Measurements from ENCODE around the gene IKBKG. TPM values are rescaled to one million over a fixed set of nuclear protein-coding genes. Genes with fewer than 3 reads are reported as not detected.
A peak's percentile ranks its signal among the peaks of the same experiment; 100 is the strongest.

IKBKG gene
- total and polyA plus RNA-seq, 2 of the 8 experiments (the other 6 are each of a cell fraction or from before 2014, with no cell fraction given): 17.5 to 18.1 TPM

DNA sequence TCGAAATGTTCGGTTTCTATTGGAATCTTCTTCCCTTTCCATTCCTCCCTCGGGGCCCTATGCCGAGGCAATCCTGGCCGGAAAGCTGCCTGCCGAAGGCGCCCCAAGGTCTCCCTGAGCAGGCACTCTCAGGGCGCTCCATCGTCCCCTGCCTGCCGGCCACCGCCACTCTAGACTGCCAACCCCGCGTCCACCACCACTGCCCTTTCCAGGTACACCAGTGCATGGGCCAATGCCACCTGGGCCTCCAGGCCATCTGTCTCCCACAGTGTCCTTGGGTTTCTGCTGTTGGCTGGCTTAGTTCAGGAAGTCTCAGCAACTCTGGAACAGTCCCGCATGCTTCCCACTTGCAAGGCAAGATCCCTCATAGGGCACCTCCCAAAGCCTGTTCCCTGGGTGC lies 52.1 kb downstream of the IKBKG start:
- Histone ChIP-seq H3K23me2 (ENCODE audit: low read depth, low read length) (no peaks in the 10 kb centered on the region), H2BK15ac (ENCODE audit: low read length) (no peak overlapping the region), H3K79me1 (ENCODE audit: low read depth, low read length) (no peaks in the 10 kb centered on the region), H3K56ac (replicated peaks; ENCODE audit: insufficient read length, low read depth, low read length) (no peak overlapping the region), H3K4me1 (replicated peaks in 1 of 4; ENCODE audit: control insufficient read depth in 3 of 4, insufficient read depth in 4 of 4, low read length in 3 of 4) (peaks cover 0 to 10% (median 0%) of the 10 kb centered on the region in 4 experiments; a peak in 4 of 7 replicates), H3K4me3 (ENCODE audit: extremely low read depth in 1 of 4, insufficient read depth in 2 of 4, low read depth in 3 of 4, low read length in 4 of 4) (no peak overlapping the region), H3K9ac (replicated peaks in 1 of 4; ENCODE audit: extremely low read depth in 1 of 4, low read depth in 3 of 4, low read length in 3 of 4) (no peak overlapping the region), H3K14ac (ENCODE audit: insufficient read length) (no peak overlapping the region), H3K4me2 (ENCODE audit: insufficient read depth in 1 of 2, low read depth in 2 of 2, low read length in 2 of 2) (no peak overlapping the region), H2BK120ac (replicated peaks; ENCODE audit: low read depth, low read length) (no peak overlapping the region), H4K8ac (ENCODE audit: extremely low read depth, insufficient read depth, low read length) (no peak overlapping the region; the same call in 1 of the 2 replicates), H2BK5ac (ENCODE audit: low read depth, low read length) (no peak overlapping the region), H3K4ac (replicated peaks; ENCODE audit: insufficient read length, low read depth, low read length) (no peak overlapping the region), H2BK12ac (ENCODE audit: low read depth, low read length) (peak overlapping the region; percentile 27; the same call in 1 of the 2 replicates), H3K27me3 (replicated peaks in 1 of 4; ENCODE audit: control insufficient read depth in 3 of 4, extremely low read depth in 1 of 4, insufficient read depth in 3 of 4, low read length in 3 of 4) (no peaks in the 10 kb centered on the region), H3K23ac (ENCODE audit: insufficient read length) (no peak overlapping the region), H3K9me3 (ENCODE audit: insufficient read depth in 2 of 2, low read depth in 1 of 2, low read length in 1 of 2) (peaks cover 3 to 8% of the 10 kb centered on the region in 2 experiments), H4K20me1 (replicated peaks in 1 of 2; ENCODE audit: control insufficient read depth in 1 of 2, insufficient read depth in 2 of 2, low read length in 2 of 2) (no peaks in the 10 kb centered on the region), H3K18ac (ENCODE audit: extremely low read depth, low read length) (no peak overlapping the region), H4K91ac (replicated peaks; ENCODE audit: insufficient read length, low read length) (no peak overlapping the region), H2AFZ (ENCODE audit: low read length) (no peak overlapping the region), H2BK20ac (ENCODE audit: low read length) (no peak overlapping the region), H3K79me2 (ENCODE audit: control insufficient read depth in 1 of 2, insufficient read depth in 2 of 2, low read length in 2 of 2) (no peaks in the 10 kb centered on the region), H4K5ac (ENCODE audit: insufficient read length, low read depth, low read length) (no peak overlapping the region), H3K27ac (ENCODE audit: low read depth, low read length) (no peak overlapping the region), H2AK5ac (ENCODE audit: low read depth, low read length) (no peak overlapping the region), H3K36me3 (ENCODE audit: control insufficient read depth in 2 of 4, insufficient read depth in 4 of 4, low read length in 3 of 4) (no peaks in the 10 kb centered on the region)
- DNase-seq (ENCODE audit: low read depth in 1 of 2, low spot score in 2 of 2) (no peak), FAIRE-seq (no peak)
- ChIA-PET CTCF (ENCODE audit: partially characterized antibody) (interaction anchor here (0.9 to 2.2 kb wide), 2 partner anchors 13 to 149 kb away, joined by 5 to 6 read pairs; no protein-coding TSS in a partner anchor), POLR2A (ENCODE audit: partially characterized antibody) (interaction anchor here (0.6 kb wide), 1 partner anchor 102 kb away, joined by 3 read pairs; no protein-coding TSS in a partner anchor)
- WGBS, 2 experiments (ENCODE audit: extremely low coverage in 1 of 2, insufficient coverage in 1 of 2, insufficient read length in 1 of 2, insufficient replicate concordance in 2 of 2, low coverage in 1 of 2, low lambda C conversion rate in 2 of 2, missing lambda C conversion rate in 1 of 2): 92% methylated on average over 5 of the region's 14 CpGs; no CpG with 5 or more reads in 1 of the 2 experiments
- TF ChIP-seq KDM4A (IDR thresholded peaks at IDR 0.05; ENCODE audit: low read depth, low read length, severe bottlenecking) (no peak), MAFK (IDR thresholded peaks at IDR 0.05; ENCODE audit: low read depth, low read length) (no peak), SRF (IDR thresholded peaks at IDR 0.05; ENCODE audit: low read depth, low read length) (no peak), PHF8 (conservative IDR thresholded peaks at IDR 0.05; ENCODE audit: low read depth, low read length) (no peak), CBX5 (IDR thresholded peaks at IDR 0.05; ENCODE audit: low read depth, low read length) (no peak), TAF7 (optimal IDR thresholded peaks at IDR 0.05; ENCODE audit: borderline replicate concordance, low read depth, low read length) (no peak), SIRT6 (IDR thresholded peaks at IDR 0.05; ENCODE audit: low read length) (no peak), JUND (IDR thresholded peaks at IDR 0.05; ENCODE audit: low read length) (no peak), EZH2 (IDR thresholded peaks at IDR 0.05; ENCODE audit: low read depth, low read length, severe bottlenecking) (no peak), SP1 (IDR thresholded peaks at IDR 0.05; ENCODE audit: low read depth, low read length) (no peak), TEAD4 (IDR thresholded peaks at IDR 0.05; ENCODE audit: low read depth, low read length) (no peak), CHD1 (IDR thresholded peaks at IDR 0.05; ENCODE audit: low read depth, low read length) (no peak), SP2 (IDR thresholded peaks at IDR 0.05; ENCODE audit: low read length) (no peak), KDM5A (IDR thresholded peaks at IDR 0.05; ENCODE audit: low read length) (no peak)
- TF ChIP-seq, protein P1, sequence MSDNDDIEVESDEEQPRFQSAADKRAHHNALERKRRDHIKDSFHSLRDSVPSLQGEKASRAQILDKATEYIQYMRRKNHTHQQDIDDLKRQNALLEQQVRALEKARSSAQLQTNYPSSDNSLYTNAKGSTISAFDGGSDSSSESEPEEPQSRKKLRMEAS (IDR thresholded peaks at IDR 0.05): no peak

Data from H1 (cell line).